AG10803 (cell line): ENCODE measurements around the gene PLLP.

Experiments used
- DNase-seq: peaks from one replicate; pipeline ENCODE4 v3.0.0; 2010; ENCODE audit warnings: low read depth
- H3K4me3 ChIP-seq: 2 replicates; pipeline ENCODE4 v1.5.1; 2011; ENCODE audit warnings: mild to moderate bottlenecking, low read length, control low read depth
- CTCF ChIP-seq: conservative IDR thresholded peaks from 2 replicates; pipeline ENCODE4 v1.5.1; 2011; ENCODE audit warnings: mild to moderate bottlenecking, low read length, control low read depth, inconsistent platforms

Gene PLLP

GRCh38 chr16:57284209-57284951 is at the start of gene PLLP:
Gene PLLP (minus strand): TSS chr16:57284672. CDS start chr16:57284540, 132 bp downstream.
- TF ChIP-seq CTCF: no peak
- peak within 1 kb of the TSS; percentile 50 for H3K4me3 ChIP-seq
- no peak for DNase-seq

- H3K4me3 ChIP-seq: no peak overlapping the region
- DNase-seq: no peak
- TF ChIP-seq CTCF: no peak
Measured at GRCh38 chr16:57333402-57333801, 48.9 kb upstream of the PLLP start.

GRCh38 chr16:57331355-57331754 is 46.9 kb upstream of the PLLP start:
- no peak for TF ChIP-seq CTCF
- H3K4me3 ChIP-seq: no peak overlapping the region
- DNase-seq: no peak

- TF ChIP-seq CTCF: no peak
- H3K4me3 ChIP-seq: no peak overlapping the region
- no peak for DNase-seq
Measured at GRCh38 chr16:57329718-57330327, 45.4 kb upstream of the PLLP start.

- H3K4me3 ChIP-seq: no peak overlapping the region
- no peak for TF ChIP-seq CTCF
- peak; percentile 79 for DNase-seq
Measured at GRCh38 chr16:57325458-57325857, 41.0 kb upstream of the PLLP start.

GRCh38 chr16:57324749-57325148 is 40.3 kb upstream of the PLLP start:
- H3K4me3 ChIP-seq: no peak overlapping the region
- DNase-seq: no peak
- no peak for TF ChIP-seq CTCF

GRCh38 chr16:57319646-57320045 is 35.2 kb upstream of the PLLP start:
- DNase-seq: no peak
- TF ChIP-seq CTCF: no peak

More at GRCh38 chr16:57319646-57320045, 35.2 kb upstream of the PLLP start:
- no peak overlapping the region for H3K4me3 ChIP-seq
